Neural progenitor cell (in vitro differentiated cells): ENCODE results near the gene CDCA4. TPM values are rescaled to one million over a fixed set of nuclear protein-coding genes. Genes with fewer than 3 reads are reported as not detected.

ENCODE experiments used
- DNase-seq: peaks from one replicate; pipeline ENCODE4 v3.0.0-alpha.2; 2016; ENCODE audit warnings: low spot score
- H2AFZ ChIP-seq: fragments of 200-600 bp; sonication (generic); replicated peaks from 2 replicates; pipeline ENCODE4 v1.6.1; 2016; ENCODE audit warnings: antibody characterized with exemption
- H3F3A ChIP-seq: fragments of 200-600 bp; sonication (generic); 2 replicates; pipeline ENCODE4 v1.6.1; 2016; ENCODE audit warnings: antibody characterized with exemption, low read depth
- H3K27ac ChIP-seq: fragments of 200-600 bp; sonication (generic); 2 replicates; pipeline ENCODE4 v1.5.1; 2016; ENCODE audit warnings: mild to moderate bottlenecking
- H3K27me3 ChIP-seq: fragments of 200-600 bp; sonication (generic); 2 replicates; pipeline ENCODE4 v1.6.1; 2016; ENCODE audit warnings: mild to moderate bottlenecking, moderate library complexity
- H3K36me3 ChIP-seq: fragments of 200-600 bp; sonication (generic); 2 replicates; pipeline ENCODE4 v1.5.1; 2016
- H3K4me1 ChIP-seq: fragments of 200-600 bp; sonication (generic); 2 replicates; pipeline ENCODE4 v1.6.1; 2016; ENCODE audit warnings: mixed run types
- H3K4me2 ChIP-seq: fragments of 200-600 bp; sonication (generic); 2 replicates; pipeline ENCODE4 v1.6.1; 2016
- H3K4me3 ChIP-seq: fragments of 200-600 bp; sonication (generic); 2 replicates; pipeline ENCODE4 v1.5.1; 2016
- H3K79me2 ChIP-seq: fragments of 200-600 bp; sonication (generic); 2 replicates; pipeline ENCODE4 v1.6.1; 2016; ENCODE audit warnings: low read depth
- H3K9ac ChIP-seq: fragments of 200-600 bp; sonication (generic); 2 replicates; pipeline ENCODE4 v1.6.1; 2016
- H3K9me3 ChIP-seq: fragments of 200-600 bp; sonication (generic); 2 replicates; pipeline ENCODE4 v1.5.1; 2016; ENCODE audit warnings: low read depth
- H4K20me1 ChIP-seq: fragments of 200-600 bp; sonication (generic); 2 replicates; pipeline ENCODE4 v1.6.1; 2016; ENCODE audit warnings: low read depth
- H3K27ac Mint-ChIP-seq: 3 replicates; pipeline ENCODE4 v1.8.0; 2021; ENCODE audit warnings: mixed read lengths
- H3K27me3 Mint-ChIP-seq: 2 replicates; pipeline ENCODE4 v1.8.0; 2022; ENCODE audit warnings: low read depth, mild to moderate bottlenecking, inconsistent platforms, moderate library complexity, mixed read lengths; ENCODE audit not compliant: insufficient read depth
- H3K36me3 Mint-ChIP-seq: 3 replicates; pipeline ENCODE4 v1.8.0; 2021; ENCODE audit warnings: mixed read lengths
- H3K4me1 Mint-ChIP-seq: 3 replicates; pipeline ENCODE4 v1.8.0; 2021; ENCODE audit warnings: mixed read lengths
- H3K4me3 Mint-ChIP-seq: 3 replicates; pipeline ENCODE4 v1.8.0; 2021; ENCODE audit warnings: mild to moderate bottlenecking, moderate library complexity, mixed read lengths
- H3K9me3 Mint-ChIP-seq: 3 replicates; pipeline ENCODE4 v1.8.0; 2020; ENCODE audit warnings: mixed read lengths
- CTCF ChIP-seq: fragments of 200-600 bp; sonication (generic); IDR thresholded peaks from 2 replicates; pipeline ENCODE4 v1.5.1; 2017; ENCODE audit warnings: antibody characterized with exemption, mild to moderate bottlenecking
- EZH2 ChIP-seq: fragments of 200-600 bp; sonication (generic); IDR thresholded peaks from 2 replicates; pipeline ENCODE4 v1.6.1; 2017; ENCODE audit warnings: antibody characterized with exemption, mild to moderate bottlenecking, moderate library complexity
- EZH2phosphoT487 ChIP-seq: fragments of 200-600 bp; sonication (generic); IDR thresholded peaks from 2 replicates; pipeline ENCODE4 v1.6.1; 2017; ENCODE audit warnings: antibody characterized with exemption
- total RNA-seq: library from RNA; depleted of rRNA; stranded (reverse); fragments of >200 nt; gene quantifications from 2 replicates; pipeline ENCODE4 v1.2.3, GENCODE V29; 2015; ENCODE audit warnings: low replicate concordance

The CDCA4 gene
- total RNA-seq, 1 donor from 2014 or later: 56.6 TPM

DNA sequence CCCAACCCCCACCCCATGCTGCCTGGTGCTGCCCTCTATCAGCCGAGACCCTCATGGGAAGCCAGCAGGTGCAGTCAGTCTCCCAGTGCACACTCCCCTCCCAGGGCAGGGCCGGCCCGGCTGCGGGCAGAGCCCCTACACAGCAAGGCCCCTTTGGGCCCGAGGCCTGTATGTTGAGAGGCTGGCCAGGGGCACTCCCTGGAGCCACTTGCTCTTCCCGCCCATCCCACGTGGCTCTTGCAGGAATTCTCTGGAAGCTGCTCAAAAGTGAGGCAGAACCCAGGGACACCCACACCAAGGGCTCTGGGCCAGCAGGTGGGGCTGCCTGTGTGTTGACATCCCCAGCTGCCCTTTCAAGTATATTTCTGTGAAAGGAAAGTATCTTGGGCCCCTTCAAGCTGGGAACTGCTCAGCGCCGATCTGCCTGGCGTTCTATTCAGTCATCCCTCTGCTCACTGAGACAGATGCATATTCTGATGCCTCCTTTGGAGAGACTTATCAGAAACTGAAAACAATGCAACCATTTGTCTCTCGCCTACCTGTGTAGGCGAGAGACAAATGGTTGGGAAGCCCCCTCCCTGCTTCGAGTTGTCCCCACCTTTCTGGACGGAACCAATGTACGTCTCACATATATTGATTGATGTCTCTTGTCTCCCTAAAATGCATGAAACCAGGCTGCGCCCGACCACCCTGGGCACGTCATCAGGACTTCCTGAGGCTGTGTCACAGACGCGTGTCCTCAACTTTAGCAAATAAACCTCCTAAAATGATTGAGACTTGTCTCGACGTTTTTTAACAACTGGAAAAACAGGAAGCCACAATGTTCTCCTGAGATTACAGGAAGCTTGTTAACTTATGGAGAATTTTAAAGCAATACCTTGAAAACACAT is 38.4 kb upstream of the CDCA4 start:
- H3K9me3 Mint-ChIP-seq: no peaks in the 10 kb centered on the region
- H3K27ac Mint-ChIP-seq: peak overlapping the region; percentile 84
- Histone ChIP-seq H3K4me1 (peaks cover 18% of the 10 kb centered on the region), H3K36me3 (no peaks in the 10 kb centered on the region), H3K9me3 (no peaks in the 10 kb centered on the region), H3K27ac (no peak overlapping the region), H3K27me3 (peaks cover 19% of the 10 kb centered on the region), H3K79me2 (no peaks in the 10 kb centered on the region), H3K9ac (no peak overlapping the region), H3F3A (peaks cover 6% of the 10 kb centered on the region), H3K4me2 (no peak overlapping the region), H2AFZ (peak overlapping the region; percentile 26), H3K4me3 (no peak overlapping the region), H4K20me1 (no peaks in the 10 kb centered on the region)
- H3K4me3 Mint-ChIP-seq: peak overlapping the region; percentile 31
- peaks cover 8% of the 10 kb centered on the region for H3K27me3 Mint-ChIP-seq
- no peaks in the 10 kb centered on the region for H3K36me3 Mint-ChIP-seq
- TF ChIP-seq EZH2phosphoT487: no peak
- peak; percentile 17 for TF ChIP-seq CTCF
- peaks cover 21% of the 10 kb centered on the region for H3K4me1 Mint-ChIP-seq
- peak; percentile 38 for DNase-seq

GRCh38 chr14:105058521-105059034 is 37.7 kb upstream of the CDCA4 start:
- H3K36me3 ChIP-seq: no peaks in the 10 kb centered on the region
- Mint-ChIP-seq H3K9me3 (no peaks in the 10 kb centered on the region), H3K4me1 (peaks cover 19% of the 10 kb centered on the region), H3K36me3 (no peaks in the 10 kb centered on the region), H3K27ac (no peak overlapping the region), H3K4me3 (no peak overlapping the region), H3K27me3 (peaks cover 12% of the 10 kb centered on the region)
- H3K27ac ChIP-seq: no peak overlapping the region
- H3K4me3 ChIP-seq: no peak overlapping the region
- H3K79me2 ChIP-seq: no peaks in the 10 kb centered on the region
- H3K9ac ChIP-seq: no peak overlapping the region
- peaks cover 19% of the 10 kb centered on the region for H3K27me3 ChIP-seq
- H3K9me3 ChIP-seq: no peaks in the 10 kb centered on the region
- no peak overlapping the region for H3K4me2 ChIP-seq
- H3K4me1 ChIP-seq: peaks cover 18% of the 10 kb centered on the region
- H3F3A ChIP-seq: peaks cover 6% of the 10 kb centered on the region
- DNase-seq: no peak
- TF ChIP-seq CTCF (no peak), EZH2 (no peak), EZH2phosphoT487 (no peak)
- no peaks in the 10 kb centered on the region for H4K20me1 ChIP-seq
- H2AFZ ChIP-seq: peak overlapping the region; percentile 26

GRCh38 chr14:105056303-105056831 is 35.5 kb upstream of the CDCA4 start:
- H3K36me3 Mint-ChIP-seq: no peaks in the 10 kb centered on the region
- peak overlapping the region; percentile 43 for H2AFZ ChIP-seq
- peaks cover 6% of the 10 kb centered on the region for H3F3A ChIP-seq
- peak; percentile 38 for DNase-seq
- no peak overlapping the region for H3K4me3 ChIP-seq
- H3K9me3 ChIP-seq: no peaks in the 10 kb centered on the region
- no peaks in the 10 kb centered on the region for H3K36me3 ChIP-seq
- H3K4me1 ChIP-seq: peaks cover 18% of the 10 kb centered on the region
- H3K4me3 Mint-ChIP-seq: no peak overlapping the region
- H3K27me3 Mint-ChIP-seq: peaks cover 16% of the 10 kb centered on the region
- H4K20me1 ChIP-seq: no peaks in the 10 kb centered on the region
- H3K9ac ChIP-seq: no peak overlapping the region
- peaks cover 18% of the 10 kb centered on the region for H3K4me1 Mint-ChIP-seq
- H3K9me3 Mint-ChIP-seq: no peaks in the 10 kb centered on the region
- no peak for TF ChIP-seq EZH2phosphoT487
- no peak for TF ChIP-seq EZH2
- no peak for TF ChIP-seq CTCF
- no peak overlapping the region for H3K27ac Mint-ChIP-seq
- no peaks in the 10 kb centered on the region for H3K79me2 ChIP-seq
- H3K27me3 ChIP-seq: peaks cover 19% of the 10 kb centered on the region
- H3K27ac ChIP-seq: no peak overlapping the region
- peak overlapping the region; percentile 27 for H3K4me2 ChIP-seq
